Activated CD8-positive, alpha-beta memory T cell treated with anti-CD3 and anti-CD28 coated beads for 1 hour (primary cell): Measurements from ENCODE around the gene HSPA12A.

ENCODE experiments used
- DNase-seq, 2 donors: peaks; one replicate each; pipeline ENCODE4 v3.0.0-alpha.2; 2020; ENCODE audit warnings: low read depth in 1 of 2; ENCODE audit errors: extremely low read depth in 1 of 2

Gene HSPA12A

DNA sequence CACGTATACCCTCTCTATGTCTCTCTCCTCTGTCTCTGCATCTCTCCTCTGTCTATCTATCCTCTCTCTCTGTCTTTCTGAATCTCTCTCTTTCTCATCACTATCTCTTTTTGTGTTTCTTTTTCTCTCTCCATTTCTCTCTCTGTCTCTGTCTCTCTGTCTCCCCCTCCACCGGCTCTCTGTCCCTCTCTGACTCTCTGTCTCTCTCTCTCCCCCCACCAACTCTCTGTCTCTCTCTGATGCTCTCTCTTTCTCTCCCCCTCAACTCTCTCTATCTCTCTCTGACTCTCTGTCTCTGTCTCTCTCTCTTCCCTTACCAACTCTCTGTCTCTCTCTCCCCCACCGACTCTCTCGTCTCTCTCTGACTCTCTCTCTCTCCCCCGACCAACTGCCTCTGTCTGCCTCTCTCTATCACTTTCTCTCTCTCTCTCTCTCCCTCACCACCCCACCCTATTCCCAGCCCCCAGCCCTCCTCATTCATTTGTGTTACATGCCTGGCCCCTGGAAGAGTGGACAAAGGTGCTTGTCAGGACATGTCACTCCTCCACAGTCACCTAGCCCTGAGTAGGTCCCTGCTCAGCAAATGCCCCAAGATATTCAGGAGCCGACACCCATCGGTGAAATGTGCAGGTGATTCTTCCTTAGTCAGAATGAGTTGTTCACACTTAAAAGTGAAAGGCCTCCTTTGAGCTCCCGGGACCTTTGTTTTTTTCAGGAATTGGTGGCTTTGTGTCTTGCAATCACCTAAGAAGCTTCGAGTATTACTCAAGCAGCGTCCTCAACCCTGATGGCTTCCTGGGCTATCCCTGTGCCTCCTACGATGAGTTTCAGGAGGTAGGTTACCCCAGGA, 108.0 kb downstream of the HSPA12A start:
- DNase-seq = no peak

DNA sequence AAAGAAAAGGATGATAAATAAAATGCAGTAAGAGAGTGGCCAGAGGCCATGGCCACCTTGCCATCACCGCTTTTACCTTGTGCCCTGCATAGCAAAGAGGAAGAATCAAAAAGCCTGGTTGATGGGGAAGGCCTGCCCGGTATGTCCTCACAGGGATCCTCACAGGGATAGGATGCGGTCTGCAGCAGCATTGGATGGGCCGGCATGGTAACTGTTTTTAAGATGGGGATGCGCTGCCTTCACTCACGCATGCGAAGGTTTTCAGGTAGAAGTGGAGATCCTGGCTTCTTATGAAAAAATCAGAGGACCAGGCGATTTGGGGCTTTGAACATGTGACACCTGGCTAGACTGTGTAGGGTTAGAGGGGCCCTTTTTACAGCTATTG, 109.2 kb downstream of the HSPA12A start:
- no peak for DNase-seq

DNA sequence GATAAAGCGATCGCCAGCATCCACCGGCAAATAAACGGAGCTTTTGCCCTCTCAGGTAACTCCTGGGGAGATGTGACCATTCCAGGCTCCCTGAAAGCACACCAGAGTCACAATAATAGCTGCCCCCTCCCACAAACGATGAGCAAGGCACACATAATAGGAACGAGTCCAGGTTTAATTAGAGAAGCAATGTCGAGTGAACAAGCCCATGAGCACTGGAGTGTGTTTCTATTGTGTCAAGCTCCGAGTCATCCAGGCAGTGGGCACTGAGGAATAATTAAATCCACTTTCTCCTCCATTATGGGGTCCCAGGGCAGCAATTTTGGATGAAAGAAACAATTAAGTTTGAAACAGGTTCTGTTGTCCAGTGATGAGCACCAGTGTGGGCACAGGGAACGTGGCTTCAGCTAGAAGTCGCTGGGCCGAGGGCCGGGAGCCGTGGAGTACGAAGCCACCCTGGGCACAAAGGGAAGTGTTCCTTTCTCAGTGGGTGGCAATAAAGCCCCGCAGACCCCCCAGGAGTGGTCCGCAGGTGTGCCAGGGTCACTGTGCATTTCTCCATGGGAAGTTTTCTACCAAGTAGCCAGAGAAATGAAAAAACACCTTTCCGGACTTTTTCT, 109.7 kb downstream of the HSPA12A start:
- no peak for DNase-seq

DNA sequence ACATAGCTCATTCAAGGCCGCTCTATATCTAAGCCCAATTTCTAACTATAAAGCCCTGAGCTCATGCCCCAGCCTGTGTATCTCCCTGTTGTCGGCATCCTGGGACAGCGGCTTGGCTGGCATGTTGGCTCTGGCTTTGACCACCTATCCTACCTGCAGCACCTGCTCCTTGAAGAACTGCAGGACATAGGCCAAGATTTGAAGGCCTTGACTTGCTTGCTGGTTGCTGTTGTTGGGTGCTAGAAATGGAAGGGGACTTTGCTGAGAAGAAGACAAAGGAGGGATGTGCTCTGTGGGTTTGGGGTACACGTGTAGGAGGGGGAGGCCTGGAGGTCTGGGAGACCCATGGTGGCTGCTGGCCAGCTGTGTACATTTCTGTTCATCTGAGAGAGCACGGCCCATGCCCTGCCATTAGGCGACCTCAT, 110.5 kb downstream of the HSPA12A start:
- DNase-seq = no peak

DNA sequence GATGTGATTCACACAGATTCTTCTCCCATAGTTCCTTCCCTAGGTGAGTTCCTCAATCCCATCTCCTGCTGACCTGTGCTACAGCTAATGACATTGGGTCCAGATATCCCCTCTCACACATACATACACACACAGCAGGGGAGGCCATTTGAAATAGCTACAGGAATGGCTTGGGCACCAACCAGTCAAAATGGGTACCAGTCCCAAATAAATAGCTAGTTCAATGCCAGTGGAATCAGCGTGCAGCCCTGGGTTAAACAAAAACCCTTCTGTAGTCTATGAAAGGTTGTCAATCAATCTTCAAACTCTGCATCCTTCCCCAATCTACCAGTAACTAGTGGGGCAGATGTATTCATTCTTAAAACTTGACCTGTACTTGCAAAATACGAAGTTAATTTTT, 112.3 kb downstream of the HSPA12A start:
- DNase-seq = no peak

DNA sequence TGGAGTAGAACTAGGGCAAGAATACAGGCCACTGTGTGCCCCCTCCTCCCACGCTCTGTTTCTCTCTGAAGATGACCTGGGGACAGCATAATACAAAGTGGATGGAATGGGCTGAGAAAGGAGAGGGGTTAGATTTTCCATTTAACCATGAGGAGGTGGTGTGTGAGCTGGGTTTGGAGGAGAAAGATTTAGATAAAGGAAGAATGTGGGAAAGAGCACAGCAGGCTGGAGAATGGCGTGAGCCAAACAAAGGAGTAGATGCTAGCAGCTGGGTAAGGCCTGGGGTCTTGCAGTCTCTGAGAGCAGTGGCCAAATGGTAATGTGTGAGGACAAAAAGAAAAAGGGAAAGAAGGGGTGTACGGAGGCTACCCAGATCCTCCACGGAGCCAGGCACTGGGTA, 113.0 kb downstream of the HSPA12A start:
- no peak for DNase-seq

DNA sequence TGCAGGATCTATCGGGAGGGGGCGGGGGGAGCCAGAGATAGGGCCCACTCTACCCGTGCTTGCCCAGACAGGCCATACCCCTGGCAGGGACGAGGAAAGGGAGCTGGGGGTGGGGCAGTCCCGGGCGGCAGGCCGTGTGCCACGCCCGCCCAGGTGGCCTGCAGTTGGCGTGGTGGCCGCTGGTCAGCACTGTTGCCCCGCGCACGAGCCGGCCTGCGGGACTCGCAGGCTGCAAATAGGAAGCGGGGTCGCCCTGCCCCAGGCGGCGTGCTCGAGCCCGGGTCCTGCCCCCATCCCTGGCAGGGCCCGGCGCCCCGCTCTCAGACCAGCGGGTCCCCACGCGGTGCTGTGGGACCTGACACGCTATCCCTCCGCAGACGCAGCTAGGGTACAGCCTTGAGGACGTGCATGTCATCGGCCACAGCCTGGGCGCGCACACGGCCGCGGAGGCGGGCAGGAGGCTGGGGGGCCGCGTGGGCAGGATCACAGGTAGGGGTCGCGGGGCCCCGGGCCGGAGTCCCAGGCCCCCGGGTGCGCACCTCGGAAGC, 114.9 kb downstream of the HSPA12A start:
- DNase-seq = no peak

DNA sequence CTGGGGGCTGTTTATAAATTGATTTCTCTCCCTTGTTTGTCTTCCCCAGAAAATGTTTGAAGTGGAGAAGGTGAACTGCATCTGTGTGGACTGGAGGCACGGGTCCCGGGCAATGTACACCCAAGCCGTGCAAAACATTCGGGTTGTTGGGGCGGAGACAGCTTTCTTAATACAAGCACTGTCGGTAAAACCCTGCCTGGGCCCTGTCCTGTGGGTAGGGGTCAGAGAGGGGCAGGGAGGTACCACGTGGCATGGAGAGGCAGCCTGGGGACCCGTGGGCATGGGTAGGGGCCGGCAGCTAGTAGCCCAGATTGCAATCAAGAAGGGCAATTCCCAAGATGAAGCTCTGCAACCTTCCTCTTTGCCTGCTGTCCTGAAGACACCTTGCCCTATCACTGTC, 115.6 kb downstream of the HSPA12A start:
- DNase-seq = no peak

DNA sequence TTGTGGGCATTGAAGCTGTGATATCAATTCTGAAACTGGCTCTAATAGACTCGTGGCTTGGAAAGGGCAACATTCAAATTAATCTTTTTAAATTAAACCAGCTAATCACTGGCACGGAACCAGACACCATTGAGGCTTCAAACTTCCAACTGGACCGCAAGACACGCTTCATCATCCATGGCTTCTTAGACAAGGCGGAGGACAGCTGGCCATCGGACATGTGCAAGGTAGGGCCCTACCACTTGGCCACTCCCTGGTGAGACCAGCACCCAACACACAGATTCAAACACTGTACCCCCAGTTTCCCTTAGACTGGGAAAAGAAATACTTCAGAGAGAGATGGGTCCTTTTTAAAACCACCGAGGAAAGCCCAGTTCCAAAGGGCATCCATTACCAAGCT, 116.5 kb downstream of the HSPA12A start:
- no peak for DNase-seq

DNA sequence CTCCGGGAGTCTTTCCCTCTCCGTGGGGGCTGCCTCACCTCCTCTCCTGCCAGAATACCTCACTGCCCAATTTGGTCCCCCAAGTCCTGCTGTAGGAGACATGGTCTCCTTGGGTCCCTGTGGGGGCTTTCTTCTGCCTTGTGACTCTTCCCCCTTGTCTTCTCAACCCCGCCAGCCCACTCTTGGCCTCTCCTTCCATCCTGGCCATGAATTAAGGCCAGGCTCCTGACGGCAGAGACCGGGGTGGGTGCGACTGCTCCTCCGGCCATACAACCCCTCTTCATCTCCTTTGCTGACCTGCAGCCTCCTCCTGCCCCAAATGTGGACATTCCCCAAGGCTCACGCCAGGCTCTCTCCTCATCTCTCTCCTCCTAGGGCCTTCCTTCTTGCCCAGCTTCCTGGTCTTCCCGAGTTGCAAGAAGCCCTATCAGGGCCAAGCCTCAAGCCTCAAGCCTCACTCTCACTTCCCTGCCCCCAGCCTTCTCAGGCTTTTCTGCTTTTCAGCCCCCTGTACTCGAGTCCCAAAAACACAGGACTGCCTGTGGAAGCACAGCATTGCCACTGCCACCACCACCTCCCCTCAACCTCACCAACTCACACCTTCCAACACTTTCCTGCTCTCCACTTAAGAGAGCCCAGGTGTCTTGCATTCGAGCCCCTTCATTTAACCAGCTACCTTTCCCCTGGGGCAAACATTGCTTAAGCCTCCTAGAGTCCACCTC, 120.3 kb downstream of the HSPA12A start:
- no peak for DNase-seq

DNA sequence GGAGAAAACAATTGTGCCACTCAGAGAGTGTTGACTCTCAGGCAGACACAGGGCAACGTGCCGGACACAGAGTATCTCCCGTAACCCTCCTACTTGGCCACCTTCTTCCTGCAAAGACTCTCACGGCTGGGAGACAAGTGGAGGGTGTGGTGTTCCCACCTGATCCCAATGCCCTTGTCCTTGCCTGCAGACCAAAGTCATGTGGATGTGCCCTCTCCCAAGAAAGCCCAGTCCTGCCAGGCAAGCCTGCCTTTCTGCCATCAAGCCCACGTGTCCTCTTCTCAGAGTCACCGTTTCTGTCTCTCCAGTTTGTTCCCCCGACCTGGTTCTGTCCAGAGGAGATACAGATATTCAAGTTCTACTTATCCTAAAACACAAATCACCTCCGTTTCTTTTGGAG, 120.9 kb downstream of the HSPA12A start:
- no peak for DNase-seq
